Epithelial cell of esophagus (primary cell): Measurements from ENCODE around the gene MACROD1.

Experiments
- DNase-seq: peaks from one replicate; pipeline ENCODE4 v3.0.0; 2010; ENCODE audit warnings: low read depth
- H3K4me3 ChIP-seq: 2 replicates; pipeline ENCODE4 v1.5.1; 2011; ENCODE audit warnings: mild to moderate bottlenecking, low read length, control low read depth
- CTCF ChIP-seq: IDR thresholded peaks from 2 replicates; pipeline ENCODE4 v1.5.1; 2011; ENCODE audit warnings: low read depth, mild to moderate bottlenecking, low read length, control low read depth, inconsistent platforms; ENCODE audit not compliant: insufficient read depth; ENCODE audit errors: missing control alignments

MACROD1 gene

GRCh38 chr11:64089915-64090805 is 75.8 kb downstream of the MACROD1 start:
- DNase-seq: no peak
- H3K4me3 ChIP-seq: no peak overlapping the region
- no peak for TF ChIP-seq CTCF

GRCh38 chr11:64089493-64089892 is 76.4 kb downstream of the MACROD1 start:
- TF ChIP-seq CTCF: no peak
- DNase-seq: no peak
- no peak overlapping the region for H3K4me3 ChIP-seq

- H3K4me3 ChIP-seq: no peak overlapping the region
- DNase-seq: no peak
- no peak for TF ChIP-seq CTCF
These were observed 76.9 kb downstream of the MACROD1 start for GRCh38 chr11:64089027-64089360.

- peak; percentile 49 for TF ChIP-seq CTCF
- DNase-seq: peak; percentile 29
- no peak overlapping the region for H3K4me3 ChIP-seq
These were observed 77.5 kb downstream of the MACROD1 start for GRCh38 chr11:64088162-64089026.

- no peak for TF ChIP-seq CTCF
- H3K4me3 ChIP-seq: no peak overlapping the region
- no peak for DNase-seq
These were observed 79.4 kb downstream of the MACROD1 start for GRCh38 chr11:64086258-64087123.

GRCh38 chr11:64085906-64086257 is 80.0 kb downstream of the MACROD1 start:
- no peak overlapping the region for H3K4me3 ChIP-seq
- TF ChIP-seq CTCF: no peak

More at GRCh38 chr11:64085906-64086257, 80.0 kb downstream of the MACROD1 start:
- no peak for DNase-seq
